Lower lobe of right lung (tissue), 2 donors: ENCODE measurements around the gene FMNL2. TPM values are rescaled to one million over a fixed set of nuclear protein-coding genes. Genes with fewer than 3 reads are reported as not detected.

ENCODE experiments used
- ATAC-seq, 2 donors: fragments of 200-7000 bp; cut with Tn5 transposase; one replicate each; pipeline ENCODE4 v1.9.1; 2020 to 2022; ENCODE audit warnings: mild to moderate bottlenecking in 2 of 2, moderate library complexity in 2 of 2
- DNase-seq: peaks from one replicate; pipeline ENCODE4 v3.0.0-alpha.2; 2020
- H3K27ac ChIP-seq: fragments of 200-600 bp; one replicate; pipeline ENCODE4 v1.8.0; 2022
- H3K27me3 ChIP-seq: fragments of 200-600 bp; one replicate; pipeline ENCODE4 v1.8.0; 2022; ENCODE audit warnings: low read depth
- H3K36me3 ChIP-seq: fragments of 200-600 bp; one replicate; pipeline ENCODE4 v1.8.0; 2022; ENCODE audit warnings: mild to moderate bottlenecking
- H3K4me1 ChIP-seq: fragments of 200-600 bp; one replicate; pipeline ENCODE4 v1.8.0; 2022
- H3K4me3 ChIP-seq: fragments of 200-600 bp; one replicate; pipeline ENCODE4 v1.8.0; 2022; ENCODE audit warnings: mild to moderate bottlenecking
- H3K9me3 ChIP-seq: fragments of 200-600 bp; one replicate; pipeline ENCODE4 v1.8.0; 2022
- intact Hi-C: fragments of 100-400 bp; cut with DNase I; formaldehyde crosslinking; loops from one replicate; pipeline ENCODE4 v1.11.0; 2022
- total RNA-seq: library from RNA; stranded (reverse); fragmentation: NEBNext Ultra II Directional; extraction: Animal tissue kit (Norgen Biotek cat#: 25700); gene quantifications from one replicate; pipeline ENCODE4 v1.2.1, GENCODE V29; 2021
- TF ChIP-seq, protein P1 (sequence below): fragments of 200-600 bp; IDR thresholded peaks from one replicate; pipeline ENCODE4 v1.8.0; 2022; ENCODE audit warnings: antibody characterized with exemption, mild to moderate bottlenecking
- donor health status: DM: no; HTN: yes; CAD: no; lungs with severe emphysema.

Gene FMNL2
- total RNA-seq, 1 donor from 2014 or later, result 77.9 TPM

DNA sequence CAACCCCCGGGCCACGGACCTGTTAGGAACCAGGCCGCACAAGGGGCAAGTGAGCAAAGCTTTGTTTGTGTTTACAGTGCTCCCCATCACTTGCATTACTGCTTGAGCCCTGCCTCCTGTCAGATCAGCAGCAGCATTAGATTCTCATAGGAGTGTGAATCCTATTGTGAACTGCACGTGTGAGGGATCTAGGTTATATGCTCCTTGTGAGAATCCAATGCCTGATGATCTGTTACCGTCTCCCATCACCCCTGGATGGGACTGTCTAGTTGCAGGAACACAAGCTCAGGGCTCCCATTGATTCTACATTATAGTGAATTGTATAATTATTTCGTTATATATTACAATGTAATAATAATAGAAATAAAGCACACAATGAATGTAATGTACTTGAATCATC is 125.6 kb downstream of the FMNL2 start:
- DNase-seq (no peak), ATAC-seq (no peak)
- H3K36me3 ChIP-seq, result no peaks in the 10 kb centered on the region
- H3K27ac ChIP-seq, result no peak overlapping the region
- peaks cover 11% of the 10 kb centered on the region for H3K4me1 ChIP-seq
- H3K9me3 ChIP-seq, result no peaks in the 10 kb centered on the region
- TF ChIP-seq, protein P1, sequence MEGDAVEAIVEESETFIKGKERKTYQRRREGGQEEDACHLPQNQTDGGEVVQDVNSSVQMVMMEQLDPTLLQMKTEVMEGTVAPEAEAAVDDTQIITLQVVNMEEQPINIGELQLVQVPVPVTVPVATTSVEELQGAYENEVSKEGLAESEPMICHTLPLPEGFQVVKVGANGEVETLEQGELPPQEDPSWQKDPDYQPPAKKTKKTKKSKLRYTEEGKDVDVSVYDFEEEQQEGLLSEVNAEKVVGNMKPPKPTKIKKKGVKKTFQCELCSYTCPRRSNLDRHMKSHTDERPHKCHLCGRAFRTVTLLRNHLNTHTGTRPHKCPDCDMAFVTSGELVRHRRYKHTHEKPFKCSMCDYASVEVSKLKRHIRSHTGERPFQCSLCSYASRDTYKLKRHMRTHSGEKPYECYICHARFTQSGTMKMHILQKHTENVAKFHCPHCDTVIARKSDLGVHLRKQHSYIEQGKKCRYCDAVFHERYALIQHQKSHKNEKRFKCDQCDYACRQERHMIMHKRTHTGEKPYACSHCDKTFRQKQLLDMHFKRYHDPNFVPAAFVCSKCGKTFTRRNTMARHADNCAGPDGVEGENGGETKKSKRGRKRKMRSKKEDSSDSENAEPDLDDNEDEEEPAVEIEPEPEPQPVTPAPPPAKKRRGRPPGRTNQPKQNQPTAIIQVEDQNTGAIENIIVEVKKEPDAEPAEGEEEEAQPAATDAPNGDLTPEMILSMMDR, result no peak
- intact Hi-C loops, result no loop called here
- no peaks in the 10 kb centered on the region for H3K27me3 ChIP-seq
- H3K4me3 ChIP-seq, result no peak overlapping the region

DNA sequence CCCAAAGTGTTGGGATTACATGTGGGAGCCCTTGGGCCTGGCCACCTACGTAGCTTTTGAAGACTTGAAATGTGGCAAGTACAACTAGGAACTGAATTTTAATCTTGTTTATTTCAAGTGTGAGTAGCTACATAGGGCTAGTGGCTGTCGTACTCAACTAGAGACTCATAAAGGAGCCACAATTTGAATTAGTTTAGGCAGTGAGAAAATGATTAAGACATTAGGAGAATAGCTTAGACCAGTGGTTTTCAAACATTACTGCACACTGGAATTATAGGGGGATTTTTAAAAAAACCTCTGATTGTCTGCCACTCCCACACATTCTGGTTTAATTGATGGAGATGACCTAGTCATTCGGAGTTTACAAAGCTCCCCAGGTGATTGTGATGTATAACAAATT is 127.1 kb downstream of the FMNL2 start:
- TF ChIP-seq, protein P1, result no peak
- no peak for ATAC-seq
- H3K27me3 ChIP-seq, result no peaks in the 10 kb centered on the region

DNA sequence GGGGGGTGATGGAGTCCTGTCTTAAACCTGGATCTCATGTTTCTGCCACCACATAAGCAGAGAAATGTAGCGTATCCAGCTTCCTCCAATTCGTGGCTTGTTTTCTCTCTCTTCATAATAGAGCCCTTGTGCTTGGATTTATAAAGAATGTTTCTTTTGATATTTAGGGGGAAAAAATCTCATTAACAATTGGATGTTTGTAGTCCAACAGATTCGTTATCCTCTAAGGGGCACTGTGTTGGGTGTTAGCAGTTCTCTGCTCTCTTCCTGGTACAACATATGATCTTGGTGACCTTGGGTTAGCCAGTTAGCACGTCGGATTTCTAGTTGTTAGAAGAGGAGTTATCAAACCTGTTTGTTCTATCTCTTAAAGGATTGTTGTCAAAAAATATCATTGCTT is 127.8 kb downstream of the FMNL2 start:
- Histone ChIP-seq H3K4me3 (no peak overlapping the region), H3K4me1 (peaks cover 34% of the 10 kb centered on the region), H3K9me3 (no peaks in the 10 kb centered on the region), H3K27me3 (no peaks in the 10 kb centered on the region), H3K36me3 (no peaks in the 10 kb centered on the region), H3K27ac (no peak overlapping the region)
- ATAC-seq (no peak), DNase-seq (no peak)
- intact Hi-C loops, result no loop called here
- TF ChIP-seq, protein P1, result no peak

More for the DNA sequence above, 127.1 kb downstream of the FMNL2 start:
- no peaks in the 10 kb centered on the region for H3K9me3 ChIP-seq
- H3K27ac ChIP-seq, result no peak overlapping the region
- intact Hi-C loops, result no loop called here
- no peaks in the 10 kb centered on the region for H3K36me3 ChIP-seq
- H3K4me1 ChIP-seq, result peaks cover 27% of the 10 kb centered on the region
- DNase-seq, result no peak
- no peak overlapping the region for H3K4me3 ChIP-seq

DNA sequence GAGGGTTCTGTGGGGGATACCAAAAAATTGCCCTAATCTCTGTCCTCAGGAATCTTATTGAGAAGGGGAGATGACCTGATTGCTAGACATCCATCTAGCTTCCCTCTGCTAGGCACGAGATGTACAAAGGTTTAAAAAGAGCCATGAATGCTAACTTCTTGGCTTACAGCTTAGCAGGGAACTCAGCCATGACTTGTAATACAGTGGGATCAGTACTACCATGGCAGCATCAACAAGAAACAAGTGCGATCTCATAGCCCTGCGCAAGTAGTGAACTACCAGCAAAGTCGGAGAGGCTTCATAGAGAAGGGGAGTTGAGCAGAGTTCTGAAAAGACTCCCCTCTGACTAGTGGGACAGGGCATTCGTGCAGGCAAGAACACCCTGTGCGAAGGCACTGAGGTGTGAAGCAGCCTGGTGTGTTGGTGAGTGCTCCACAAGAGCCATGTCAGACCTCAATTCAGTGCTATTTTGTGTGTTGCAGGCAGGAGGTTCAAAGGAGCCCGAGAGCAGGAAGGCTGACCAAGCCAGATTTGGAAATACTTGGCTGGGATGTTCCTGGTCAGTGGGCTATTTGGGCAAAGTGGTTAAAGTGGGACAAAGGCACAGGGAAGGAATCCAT is 130.0 kb downstream of the FMNL2 start:
- TF ChIP-seq, protein P1, result no peak
- no peak overlapping the region for H3K4me3 ChIP-seq
- H3K9me3 ChIP-seq, result no peaks in the 10 kb centered on the region
- H3K27me3 ChIP-seq, result no peaks in the 10 kb centered on the region
- H3K36me3 ChIP-seq, result no peaks in the 10 kb centered on the region
- intact Hi-C loops, result no loop called here
- no peak for ATAC-seq
- no peak for DNase-seq
- no peak overlapping the region for H3K27ac ChIP-seq
- H3K4me1 ChIP-seq, result peaks cover 55% of the 10 kb centered on the region

DNA sequence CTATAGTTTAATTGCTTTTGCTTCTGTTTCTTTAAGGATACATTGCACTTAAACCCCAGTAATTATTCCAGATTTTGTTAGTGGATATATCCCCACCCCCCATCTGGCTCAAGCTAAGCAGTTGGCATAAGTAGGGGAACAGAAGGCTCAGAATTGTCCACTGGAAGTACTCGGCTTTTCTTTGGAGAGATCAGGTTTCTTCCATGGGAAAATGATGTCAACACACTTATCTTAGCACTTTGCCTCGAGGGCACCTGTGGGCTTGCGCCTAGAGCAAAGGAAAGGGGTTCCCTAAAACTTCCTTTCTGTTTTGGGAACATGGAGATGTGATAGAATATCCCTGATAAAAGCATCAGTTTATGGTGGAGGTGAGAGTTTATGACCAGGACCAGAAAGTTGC is 130.6 kb downstream of the FMNL2 start:
- peaks cover 61% of the 10 kb centered on the region for H3K4me1 ChIP-seq

More for the DNA sequence above, 130.6 kb downstream of the FMNL2 start:
- H3K36me3 ChIP-seq, result no peaks in the 10 kb centered on the region
- no peak overlapping the region for H3K4me3 ChIP-seq
- intact Hi-C loops, result no loop called here
- DNase-seq, result no peak
- TF ChIP-seq, protein P1, result no peak
- no peaks in the 10 kb centered on the region for H3K9me3 ChIP-seq
- no peak for ATAC-seq
- H3K27ac ChIP-seq, result no peak overlapping the region
- H3K27me3 ChIP-seq, result no peaks in the 10 kb centered on the region
